Keratinocyte (primary cell): ENCODE data around the gene CXCR6.

Experiments used
- EZH2 ChIP-seq: IDR thresholded peaks from one replicate; pipeline ENCODE4 v1.6.1; 2012; ENCODE audit warnings: inconsistent platforms, mild to moderate bottlenecking, low read length, moderate library complexity
- TF ChIP-seq, protein P1 (sequence below), 3 experiments: IDR thresholded peaks in 1 of 3; conservative IDR thresholded peaks in 1 of 3; optimal IDR thresholded peaks in 1 of 3; 2 replicates in 2 of 3; 3 replicates in 1 of 3; pipeline versions ENCODE3 to v1.5.1; 2011; ENCODE audit warnings: low read length in 3 of 3, mild to moderate bottlenecking in 3 of 3, moderate library complexity in 2 of 3, control low read depth in 1 of 3, inconsistent platforms in 1 of 3; ENCODE audit not compliant: insufficient read depth in 2 of 3; ENCODE audit errors: extremely low read depth in 1 of 3

DNA sequence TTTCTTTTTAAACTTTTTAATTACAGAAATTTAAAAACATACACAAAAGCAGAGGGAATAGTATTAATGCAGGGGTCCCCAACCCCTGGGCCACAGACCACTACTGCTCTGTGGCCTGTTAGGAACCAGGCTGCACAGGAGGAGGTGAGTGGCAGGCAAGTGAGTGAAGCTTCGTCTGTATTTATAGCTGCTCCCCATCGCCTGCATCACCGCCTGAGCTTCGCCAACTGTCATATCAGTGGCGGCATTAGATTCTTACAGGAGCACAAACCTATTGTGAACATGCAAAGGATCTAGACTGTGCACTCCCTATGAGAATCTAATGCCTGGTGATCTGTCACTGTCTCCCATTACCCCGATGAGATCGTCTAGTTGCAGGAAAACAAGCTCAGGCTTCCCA is 34.5 kb upstream of the CXCR6 start:
- TF ChIP-seq, protein P1, sequence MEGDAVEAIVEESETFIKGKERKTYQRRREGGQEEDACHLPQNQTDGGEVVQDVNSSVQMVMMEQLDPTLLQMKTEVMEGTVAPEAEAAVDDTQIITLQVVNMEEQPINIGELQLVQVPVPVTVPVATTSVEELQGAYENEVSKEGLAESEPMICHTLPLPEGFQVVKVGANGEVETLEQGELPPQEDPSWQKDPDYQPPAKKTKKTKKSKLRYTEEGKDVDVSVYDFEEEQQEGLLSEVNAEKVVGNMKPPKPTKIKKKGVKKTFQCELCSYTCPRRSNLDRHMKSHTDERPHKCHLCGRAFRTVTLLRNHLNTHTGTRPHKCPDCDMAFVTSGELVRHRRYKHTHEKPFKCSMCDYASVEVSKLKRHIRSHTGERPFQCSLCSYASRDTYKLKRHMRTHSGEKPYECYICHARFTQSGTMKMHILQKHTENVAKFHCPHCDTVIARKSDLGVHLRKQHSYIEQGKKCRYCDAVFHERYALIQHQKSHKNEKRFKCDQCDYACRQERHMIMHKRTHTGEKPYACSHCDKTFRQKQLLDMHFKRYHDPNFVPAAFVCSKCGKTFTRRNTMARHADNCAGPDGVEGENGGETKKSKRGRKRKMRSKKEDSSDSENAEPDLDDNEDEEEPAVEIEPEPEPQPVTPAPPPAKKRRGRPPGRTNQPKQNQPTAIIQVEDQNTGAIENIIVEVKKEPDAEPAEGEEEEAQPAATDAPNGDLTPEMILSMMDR (optimal IDR thresholded peaks at IDR 0.05 in 1 of 3, IDR thresholded peaks at IDR 0.05 in 1 of 3, conservative IDR thresholded peaks at IDR 0.05 in 1 of 3; ENCODE audit: extremely low read depth in 1 of 3, insufficient read depth in 2 of 3, low read length in 3 of 3), result no peak
- TF ChIP-seq EZH2, result no peak
